Measurements from ENCODE around the gene UNC5C. TPM values are rescaled to one million over a fixed set of nuclear protein-coding genes. Genes with fewer than 3 reads are reported as not detected.

The UNC5C gene
- total and polyA plus RNA-seq, 10 of the 15 experiments (the other 5 are each of a cell fraction or from before 2014, with no cell fraction given) = 0.02 to 2.0 (median 0.15) TPM; not detected in 1

GRCh38 chr4:95524184-95524583, 24.6 kb downstream of the UNC5C start:
- H3K4me2 ChIP-seq (ENCODE audit: control insufficient read depth, insufficient read depth) = no peak overlapping the region
- 0% methylated on average over 1 of the region's 1 CpG for WGBS (ENCODE audit: insufficient coverage, insufficient replicate concordance, low lambda C conversion rate, missing lambda C conversion rate)
- ChIA-PET SMC1A (ENCODE audit: uncharacterized antibody, unreplicated experiment) (interaction anchor here (2.5 to 10.3 kb wide), 4 partner anchors 10 to 24 kb away, joined by 6 to 131 read pairs (median 13); partner anchors contain the start of gene UNC5C), RAD21 (ENCODE audit: unreplicated experiment) (interaction anchor here (0.7 to 3.6 kb wide), 6 partner anchors 11 to 21 kb away, joined by 3 to 15 read pairs (median 5); no protein-coding TSS in a partner anchor), POLR2A (interaction anchor here (0.6 to 1.3 kb wide), 7 partner anchors 13 to 26 kb away, joined by 3 to 7 read pairs (median 4); partner anchors contain the start of gene UNC5C), CTCF (interaction anchor here (0.9 to 5.4 kb wide), 5 partner anchors 8 to 19 kb away, joined by 3 to 32 read pairs (median 6); no protein-coding TSS in a partner anchor)
- no peaks in the 10 kb centered on the region; the same call in 1 of the 2 replicates for H3K4me1 ChIP-seq (ENCODE audit: control insufficient read depth, insufficient read depth, low read length)
- H3K79me2 ChIP-seq (ENCODE audit: control insufficient read depth, insufficient read depth, low read length) = no peaks in the 10 kb centered on the region
- no peaks in the 10 kb centered on the region for H3K36me3 ChIP-seq (ENCODE audit: control insufficient read depth in 2 of 2, insufficient read depth in 2 of 2, low read length in 1 of 2)
- no peaks in the 10 kb centered on the region for H4K20me1 ChIP-seq (ENCODE audit: control insufficient read depth, insufficient read depth)
- ATAC-seq = peak; percentile 10
- TSS peak; percentile 72 for BruUV-seq (replicated peaks)
- in situ Hi-C loops (cut with MboI) = no loop called here
- no peaks in the 10 kb centered on the region for H3K27me3 ChIP-seq (replicated peaks in 1 of 2; ENCODE audit: control insufficient read depth in 2 of 2, insufficient read depth in 2 of 2, low read length in 1 of 2)
- no peak for FAIRE-seq
- no peak overlapping the region for H3K9ac ChIP-seq (ENCODE audit: control insufficient read depth, insufficient read depth, low read length)
- no peak overlapping the region for H3K27ac ChIP-seq (ENCODE audit: control insufficient read depth, insufficient read depth)
- intact Hi-C loops (cut with micrococcal nuclease; ENCODE audit: unreplicated experiment) = loop anchor here (2.0 kb wide), 1 partner anchor 17 kb away; no protein-coding TSS in a partner anchor
- H3K4me3 ChIP-seq = no peak overlapping the region
- no peak for DNase-seq (ENCODE audit: low read depth, low spot score)
- TF ChIP-seq SRF (IDR thresholded peaks at IDR 0.05; ENCODE audit: low read depth in 2 of 2, low read length in 2 of 2) (no peak), MLLT1 (IDR thresholded peaks at IDR 0.05) (no peak), CREM (IDR thresholded peaks at IDR 0.05; ENCODE audit: low read depth) (no peak), RBBP5 (conservative IDR thresholded peaks at IDR 0.05) (no peak), IRF4 (IDR thresholded peaks at IDR 0.05; ENCODE audit: low read depth, low read length) (no peak), STAT1 (conservative IDR thresholded peaks at IDR 0.05) (no peak)
- H3K9me3 ChIP-seq (replicated peaks; ENCODE audit: control insufficient read depth, insufficient read depth, low read length) = no peaks in the 10 kb centered on the region
- H2AFZ ChIP-seq (ENCODE audit: control insufficient read depth, low read depth, low read length) = no peak overlapping the region

Measured in GM12878 (cell line).